ENCODE results near the gene ETV5.

The ETV5 gene

DNA sequence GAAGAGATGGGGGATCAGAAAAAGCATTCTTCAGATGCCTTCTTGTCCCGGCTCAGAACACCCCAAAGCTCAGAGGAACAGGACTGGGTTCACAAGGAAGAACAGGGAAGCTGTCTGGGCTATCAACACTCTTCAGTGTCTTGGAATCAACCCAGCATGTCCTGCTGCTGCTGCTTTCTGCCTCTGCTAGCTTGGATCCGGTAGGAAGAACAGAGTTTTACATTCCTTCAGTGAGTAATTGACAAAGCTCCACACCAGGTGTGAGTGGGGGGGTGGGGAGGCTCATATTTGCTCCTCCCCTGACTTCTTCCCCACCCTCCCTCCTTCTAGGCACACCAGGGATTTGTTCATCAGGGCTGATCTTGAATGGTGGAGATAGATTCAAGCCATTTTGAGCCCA lies 13.1 kb upstream of the ETV5 start:
- DNase-seq = no peak

DNA sequence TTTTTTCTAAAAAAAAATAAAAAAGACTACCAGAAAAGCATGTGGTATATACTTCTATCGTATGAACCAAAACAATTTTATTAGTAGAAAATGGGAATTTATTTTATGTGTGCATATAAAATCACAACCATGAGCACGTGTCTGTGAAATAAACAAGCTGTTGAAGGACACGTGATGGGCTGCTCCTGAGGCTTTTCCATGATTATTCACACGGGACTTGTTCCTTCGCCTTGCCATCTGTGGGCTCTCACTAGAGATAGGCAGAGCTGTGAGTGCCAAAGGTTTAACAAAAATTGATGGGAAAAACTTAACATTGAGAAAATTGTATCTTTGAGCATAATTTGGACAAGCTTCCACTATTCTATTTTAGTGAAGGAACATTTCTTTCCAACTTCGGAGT lies 12.4 kb upstream of the ETV5 start:
- no peak for DNase-seq

GRCh38 chr3:186119499-186119898 lies 10.6 kb upstream of the ETV5 start:
- no peak for DNase-seq

- DNase-seq = no peak
Measured at GRCh38 chr3:186118692-186119091, 9.8 kb upstream of the ETV5 start.

- DNase-seq = no peak
Measured at GRCh38 chr3:186117521-186118134, 8.7 kb upstream of the ETV5 start.

DNA sequence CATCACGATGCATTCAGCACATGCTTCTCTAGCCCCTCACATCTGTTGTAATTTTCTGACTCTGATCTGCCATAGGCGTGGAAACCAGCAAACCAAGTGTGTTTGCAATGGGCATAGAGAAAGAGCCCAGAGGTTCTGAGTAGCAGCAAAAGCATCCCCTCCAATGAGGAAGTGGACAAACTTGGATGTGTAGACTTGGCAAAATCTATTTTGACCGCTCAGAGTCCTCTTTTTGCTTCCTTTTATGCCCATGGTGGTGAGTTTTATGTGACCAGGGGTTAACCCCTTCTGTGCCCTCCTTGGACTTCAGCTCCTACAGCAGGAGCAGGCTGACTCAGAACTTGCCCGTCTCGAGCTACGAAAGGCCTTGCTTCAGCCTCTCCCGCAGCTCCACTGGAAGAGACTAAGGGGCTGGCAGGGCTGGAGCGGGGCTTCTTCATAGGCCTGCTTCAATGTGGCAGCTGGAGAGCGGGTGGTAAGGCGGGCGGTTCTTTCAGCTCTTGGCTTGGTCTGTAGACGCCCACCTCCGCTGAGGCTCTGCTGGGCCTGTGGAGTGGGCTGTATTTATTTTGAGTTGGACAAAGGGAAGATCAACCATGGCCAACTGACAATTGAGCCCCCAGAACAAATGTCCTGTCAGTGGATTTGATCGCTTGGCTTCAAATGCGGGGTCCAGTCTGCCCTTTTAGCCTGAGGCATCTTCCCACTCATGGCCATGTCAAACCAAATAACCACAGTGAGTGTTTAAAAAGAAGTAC lies 6.5 kb upstream of the ETV5 start:
- no peak for DNase-seq

- DNase-seq = peak; percentile 29
Measured at GRCh38 chr3:186110975-186111974, 2.4 kb upstream of the ETV5 start.

GRCh38 chr3:186109897-186110803 lies 1.3 kb upstream of the ETV5 start:
- peak; percentile 11 for DNase-seq

- DNase-seq = peak; percentile 36
Measured at GRCh38 chr3:186108106-186108940, 566 bp downstream of the ETV5 start.

- DNase-seq = peak; percentile 63
Measured at GRCh38 chr3:186107215-186108105, 1.4 kb downstream of the ETV5 start.

GRCh38 chr3:186105543-186105942 lies 3.3 kb downstream of the ETV5 start:
- no peak for DNase-seq

- no peak for DNase-seq
Measured at GRCh38 chr3:186102687-186103086, 6.2 kb downstream of the ETV5 start.

- no peak for DNase-seq
Measured at GRCh38 chr3:186100398-186100797, 8.5 kb downstream of the ETV5 start.

DNA sequence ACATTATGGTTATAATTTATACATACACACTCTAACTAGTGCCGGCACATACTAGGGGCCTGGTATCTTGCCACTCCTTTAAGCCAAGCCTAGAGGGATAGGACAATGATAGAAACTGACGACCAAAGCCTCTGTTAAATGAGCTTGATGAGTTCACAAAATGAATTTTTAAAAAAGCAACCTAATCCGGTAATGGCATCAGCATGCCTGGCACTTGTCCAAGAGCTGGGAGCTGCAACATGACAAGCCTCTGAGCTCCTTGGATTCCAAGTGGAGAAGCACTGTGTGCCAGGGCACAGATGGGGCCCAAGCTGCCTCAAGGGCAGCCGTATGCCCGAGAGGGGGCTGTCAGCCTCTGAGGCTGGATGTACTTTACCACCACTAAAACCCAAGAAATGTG lies 9.7 kb downstream of the ETV5 start:
- DNase-seq = no peak

DNA sequence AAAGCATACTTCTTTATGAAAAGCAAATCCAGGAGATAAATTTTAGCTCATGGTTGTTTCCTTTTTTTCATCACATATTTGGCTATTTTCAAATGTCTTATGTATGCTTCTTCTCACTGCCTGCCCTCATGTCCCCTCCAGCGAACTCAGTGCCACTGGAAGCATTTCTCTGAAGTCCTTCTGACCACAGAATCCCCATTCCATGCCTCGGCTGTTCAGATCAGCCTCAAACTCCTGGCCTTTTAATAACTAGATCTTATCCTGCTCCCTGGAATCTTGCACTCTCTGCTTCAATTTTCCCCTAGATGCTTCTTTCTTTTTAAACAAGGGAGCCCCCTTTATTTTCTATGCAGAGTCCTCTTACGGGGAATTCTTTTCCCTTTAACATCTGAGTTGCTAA lies 10.1 kb downstream of the ETV5 start:
- no peak for DNase-seq

GRCh38 chr3:186097663-186098451 lies 11.0 kb downstream of the ETV5 start:
- no peak for DNase-seq

- DNase-seq = no peak
Measured at GRCh38 chr3:186097317-186097662, 11.6 kb downstream of the ETV5 start.

DNA sequence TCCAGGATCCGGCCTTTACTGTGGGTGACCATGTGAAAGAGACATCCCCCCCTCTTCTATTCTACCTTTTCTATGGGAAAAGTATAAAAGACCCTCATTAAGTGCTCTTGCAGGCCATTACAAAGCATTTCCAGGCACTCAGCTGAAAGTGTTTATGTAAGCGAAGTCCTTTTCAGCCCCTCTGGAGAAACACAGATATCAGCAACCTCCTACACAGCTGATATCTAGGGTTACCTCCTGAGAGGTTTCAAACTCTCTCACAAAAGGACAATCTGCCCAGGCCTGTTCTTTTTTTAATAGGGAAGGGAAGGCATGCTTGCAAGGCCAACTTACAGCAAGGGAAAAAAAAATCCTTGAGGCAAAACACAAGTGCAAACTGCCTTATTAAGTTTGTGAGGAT lies 12.6 kb downstream of the ETV5 start:
- no peak for DNase-seq

- DNase-seq = no peak
Measured at GRCh38 chr3:186095561-186096081, 13.3 kb downstream of the ETV5 start.
